GM19467 (cell line): ENCODE data around the gene BOD1.

ENCODE experiments used
- ATAC-seq: cut with Tn5 transposase; IDR thresholded peaks from one replicate; pipeline ENCODE4 v1.9.1; 2021; ENCODE audit warnings: mild to moderate bottlenecking, moderate library complexity; ENCODE audit not compliant: unreplicated experiment

The BOD1 gene

GRCh38 chr5:173616577-173617118, at the start of gene BOD1:
Gene BOD1 (minus strand): TSS chr5:173616650. CDS start chr5:173616436, 214 bp downstream.
- peak; percentile 95 for ATAC-seq

GRCh38 chr5:173665326-173665725, 48.9 kb upstream of the BOD1 start:
- no peak for ATAC-seq

GRCh38 chr5:173664154-173664526, 47.7 kb upstream of the BOD1 start:
- no peak for ATAC-seq

GRCh38 chr5:173663352-173664153, 47.1 kb upstream of the BOD1 start:
- no peak for ATAC-seq

GRCh38 chr5:173662581-173663351, 46.3 kb upstream of the BOD1 start:
- no peak for ATAC-seq

- ATAC-seq, result no peak
These were observed 44.2 kb upstream of the BOD1 start for GRCh38 chr5:173660481-173661280.

GRCh38 chr5:173659423-173659822, 43.0 kb upstream of the BOD1 start:
- no peak for ATAC-seq

GRCh38 chr5:173657741-173658356, 41.4 kb upstream of the BOD1 start:
- no peak for ATAC-seq

- no peak for ATAC-seq
These were observed 38.8 kb upstream of the BOD1 start for GRCh38 chr5:173655196-173655797.

GRCh38 chr5:173653822-173654523, 37.5 kb upstream of the BOD1 start:
- ATAC-seq, result no peak

GRCh38 chr5:173648308-173648866, 31.9 kb upstream of the BOD1 start:
- no peak for ATAC-seq

- ATAC-seq, result no peak
These were observed 30.2 kb upstream of the BOD1 start for GRCh38 chr5:173646692-173647091.

- no peak for ATAC-seq
These were observed 29.6 kb upstream of the BOD1 start for GRCh38 chr5:173645890-173646574.

- ATAC-seq, result no peak
These were observed 29.0 kb upstream of the BOD1 start for GRCh38 chr5:173645437-173645807.

GRCh38 chr5:173644673-173645436, 28.4 kb upstream of the BOD1 start:
- no peak for ATAC-seq

- no peak for ATAC-seq
These were observed 27.5 kb upstream of the BOD1 start for GRCh38 chr5:173643964-173644363.

- no peak for ATAC-seq
These were observed 26.5 kb upstream of the BOD1 start for GRCh38 chr5:173642895-173643481.
